Left lung (tissue), 10 donors: ENCODE data around the gene ZBTB20. TPM values are rescaled to one million over a fixed set of nuclear protein-coding genes. Genes with fewer than 3 reads are reported as not detected.
A peak's percentile ranks its signal among the peaks of the same experiment; 100 is the strongest.
"Not testable (repeated sequence)": the region's sequence is repeated elsewhere in the genome, so short reads cannot be mapped to it uniquely, and the experiment has no call there.

Source experiments
- ATAC-seq: fragments of 200-7000 bp; cut with Tn5 transposase; one replicate; pipeline ENCODE4 v1.9.1; 2020; ENCODE audit warnings: moderate library complexity
- DNase-seq, 4 donors: peaks; one replicate each; pipeline ENCODE4 v3.0.0-alpha.2; 2013 to 2020
- H3K27ac ChIP-seq, 2 donors: fragments of 200-600 bp; sonication (generic) in 1 of 2; one replicate each; pipeline versions ENCODE4 v1.5.0 to v1.8.0; 2020 to 2021
- H3K27me3 ChIP-seq, 2 donors: fragments of 200-600 bp; sonication (generic) in 1 of 2; one replicate each; pipeline versions ENCODE4 v1.5.0 to v1.8.0; 2020 to 2021
- H3K36me3 ChIP-seq, 2 donors: fragments of 200-600 bp; sonication (generic) in 1 of 2; one replicate each; pipeline versions ENCODE4 v1.5.0 to v1.8.0; 2020 to 2021
- H3K4me1 ChIP-seq, 2 donors: fragments of 200-600 bp; one replicate each; pipeline ENCODE4 v1.8.0; 2021
- H3K4me3 ChIP-seq, 2 donors: fragments of 200-600 bp; sonication (generic) in 1 of 2; one replicate each; pipeline versions ENCODE4 v1.5.0 to v1.8.0; 2020 to 2021; ENCODE audit warnings: mild to moderate bottlenecking in 1 of 2
- H3K9me3 ChIP-seq, 2 donors: fragments of 200-600 bp; sonication (generic) in 1 of 2; one replicate each; pipeline versions ENCODE4 v1.5.0 to v1.8.0; 2020 to 2021
- intact Hi-C, 2 donors: fragments of 100-400 bp; cut with DNase I; formaldehyde crosslinking; loops; one replicate each; pipeline versions ENCODE4 v1.11.2 to v1.14.2; 2022
- polyA plus RNA-seq, 6 donors: library from polyadenylated mRNA; unstranded; fragments of 120-200 nt; gene quantifications; one replicate each; pipeline ENCODE4 v1.2.1, GENCODE V29; 2013; ENCODE audit not compliant: insufficient read length in 6 of 6
- total RNA-seq, 2 donors: library from RNA; stranded (reverse); fragmentation: NEBNext Ultra II Directional; extraction: Animal tissue kit (Norgen Biotek cat#: 25700); gene quantifications; one replicate each; pipeline ENCODE4 v1.2.1, GENCODE V29; 2021
- TF ChIP-seq, protein P1 (sequence below), 2 donors: fragments of 200-600 bp; sonication (generic) in 1 of 2; IDR thresholded peaks; one replicate each; pipeline versions ENCODE4 v1.5.0 to v1.8.0; 2021; ENCODE audit warnings: antibody characterized with exemption in 2 of 2
- donor health status: DM: no; HTN: yes; CAD: no.
- donor health status: DM: no; HTN: no; CAD: no.

Gene ZBTB20
- total and polyA plus RNA-seq, 8 donors, result 1.1 to 63.5 (median 6.0) TPM

DNA sequence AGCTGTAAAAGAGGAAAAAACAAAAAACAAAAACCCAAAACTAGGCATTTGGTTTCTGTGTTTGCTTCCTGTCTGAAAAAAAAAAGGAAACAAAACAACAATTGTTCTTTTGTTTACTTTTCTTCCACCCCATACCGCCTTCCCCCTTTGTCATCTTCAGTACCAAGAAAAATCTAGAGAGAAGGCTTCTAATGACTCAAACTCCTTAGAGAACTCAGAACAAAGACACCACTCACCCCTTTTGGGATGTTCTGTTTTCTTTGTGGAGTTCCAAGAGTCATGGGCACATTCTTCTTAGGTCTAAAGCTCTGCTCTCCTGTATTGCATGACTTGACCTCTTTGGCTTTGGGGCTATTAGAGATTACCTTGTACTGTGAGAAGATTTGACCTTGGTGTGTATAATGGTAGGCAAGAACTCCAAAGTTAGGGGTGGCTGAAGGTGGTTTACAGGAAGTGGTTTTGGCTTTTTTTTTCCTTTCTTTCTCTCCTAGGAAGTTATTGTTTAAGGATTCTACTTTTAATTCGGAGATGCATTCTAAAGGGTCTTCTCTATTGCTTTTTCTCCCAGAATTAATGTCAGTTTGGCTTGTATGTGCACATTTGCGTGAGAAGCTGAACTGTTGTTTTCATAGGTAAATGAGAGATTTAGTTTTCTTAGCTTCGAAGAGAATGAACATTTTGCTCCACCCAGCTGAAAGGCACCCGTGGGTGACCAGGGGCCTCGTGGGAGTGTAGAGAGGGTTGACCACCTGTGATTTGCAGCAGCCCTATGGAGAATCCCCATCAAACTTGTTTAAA, 39.5 kb upstream of the ZBTB20 start:
- DNase-seq (no peak), ATAC-seq (no peak)
- H3K9me3 ChIP-seq, result peaks cover 0 to 17% of the 10 kb centered on the region in 2 donors
- intact Hi-C loops, result no loop called here
- no peak overlapping the region for H3K4me3 ChIP-seq
- TF ChIP-seq, protein P1, sequence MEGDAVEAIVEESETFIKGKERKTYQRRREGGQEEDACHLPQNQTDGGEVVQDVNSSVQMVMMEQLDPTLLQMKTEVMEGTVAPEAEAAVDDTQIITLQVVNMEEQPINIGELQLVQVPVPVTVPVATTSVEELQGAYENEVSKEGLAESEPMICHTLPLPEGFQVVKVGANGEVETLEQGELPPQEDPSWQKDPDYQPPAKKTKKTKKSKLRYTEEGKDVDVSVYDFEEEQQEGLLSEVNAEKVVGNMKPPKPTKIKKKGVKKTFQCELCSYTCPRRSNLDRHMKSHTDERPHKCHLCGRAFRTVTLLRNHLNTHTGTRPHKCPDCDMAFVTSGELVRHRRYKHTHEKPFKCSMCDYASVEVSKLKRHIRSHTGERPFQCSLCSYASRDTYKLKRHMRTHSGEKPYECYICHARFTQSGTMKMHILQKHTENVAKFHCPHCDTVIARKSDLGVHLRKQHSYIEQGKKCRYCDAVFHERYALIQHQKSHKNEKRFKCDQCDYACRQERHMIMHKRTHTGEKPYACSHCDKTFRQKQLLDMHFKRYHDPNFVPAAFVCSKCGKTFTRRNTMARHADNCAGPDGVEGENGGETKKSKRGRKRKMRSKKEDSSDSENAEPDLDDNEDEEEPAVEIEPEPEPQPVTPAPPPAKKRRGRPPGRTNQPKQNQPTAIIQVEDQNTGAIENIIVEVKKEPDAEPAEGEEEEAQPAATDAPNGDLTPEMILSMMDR (IDR thresholded peaks at IDR 0.05), result no peak
- no peaks in the 10 kb centered on the region for H3K36me3 ChIP-seq
- no peaks in the 10 kb centered on the region for H3K4me1 ChIP-seq
- no peaks in the 10 kb centered on the region for H3K27me3 ChIP-seq
- H3K27ac ChIP-seq, result no peak overlapping the region

DNA sequence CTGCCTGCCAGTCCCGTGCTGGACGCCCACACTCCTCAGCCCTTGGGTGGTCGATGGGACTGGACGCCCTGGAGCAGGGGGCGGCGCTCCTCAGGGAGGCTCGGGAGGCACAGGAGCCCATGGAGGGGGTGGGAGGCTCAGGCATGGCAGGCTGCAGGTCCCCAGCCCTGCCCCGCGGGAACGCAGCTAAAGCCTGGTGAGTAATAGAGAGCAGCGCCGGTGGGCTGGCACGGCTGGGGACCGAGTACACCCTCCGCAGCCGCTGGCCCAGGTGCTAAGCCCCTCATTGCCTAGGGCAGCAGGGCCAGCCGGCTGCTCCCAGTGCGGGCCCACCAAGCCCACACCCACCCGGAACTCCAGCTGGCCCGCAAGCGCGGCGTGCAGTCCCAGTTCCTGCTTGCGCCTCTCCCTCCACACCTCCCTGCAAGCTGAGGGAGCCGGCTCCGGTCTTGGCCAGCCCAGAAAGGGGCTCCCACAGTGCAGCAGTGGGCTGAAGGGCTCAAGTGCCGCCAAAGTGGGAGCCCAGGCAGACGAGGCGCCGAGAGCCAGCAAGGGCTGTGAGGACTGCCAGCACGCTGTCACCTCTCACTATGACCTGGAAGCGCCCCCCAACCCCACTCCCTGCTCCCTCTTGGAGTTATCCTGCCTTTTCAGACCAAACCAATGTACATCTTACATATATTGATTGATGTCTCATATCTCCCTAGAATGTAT, 37.9 kb upstream of the ZBTB20 start:
- H3K4me1 ChIP-seq, ATAC-seq, intact Hi-C loops, H3K36me3 ChIP-seq, H3K27me3 ChIP-seq, H3K27ac ChIP-seq, H3K4me3 ChIP-seq, H3K9me3 ChIP-seq: not testable (repeated sequence)
- DNase-seq, result peak in 1 of 4 donors; percentile 65

DNA sequence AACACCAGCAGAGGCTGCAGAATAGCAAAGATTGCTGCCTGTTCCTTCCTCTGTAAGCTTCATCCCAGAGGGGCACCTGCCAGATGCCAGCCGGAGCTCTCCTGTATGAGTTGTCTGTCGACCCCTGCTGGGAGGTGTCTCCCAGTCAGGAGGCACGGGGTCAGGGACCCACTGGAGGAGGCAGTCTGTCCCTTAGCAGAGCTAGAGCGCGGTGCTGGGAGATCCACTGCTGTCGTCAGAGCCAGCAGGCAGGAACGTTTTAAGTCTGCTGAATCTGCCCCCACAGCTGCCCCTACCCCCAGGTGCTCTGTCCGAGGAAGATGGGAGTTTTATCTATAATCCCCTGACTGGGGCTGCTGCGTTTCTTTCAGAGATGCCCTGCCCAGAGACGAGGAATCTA, 31.8 kb upstream of the ZBTB20 start:
- H3K36me3 ChIP-seq, ATAC-seq, H3K4me1 ChIP-seq, H3K9me3 ChIP-seq, H3K27me3 ChIP-seq, H3K27ac ChIP-seq, intact Hi-C loops, H3K4me3 ChIP-seq: not testable (repeated sequence)
- peak in 1 of 4 donors; percentile 53 for DNase-seq

DNA sequence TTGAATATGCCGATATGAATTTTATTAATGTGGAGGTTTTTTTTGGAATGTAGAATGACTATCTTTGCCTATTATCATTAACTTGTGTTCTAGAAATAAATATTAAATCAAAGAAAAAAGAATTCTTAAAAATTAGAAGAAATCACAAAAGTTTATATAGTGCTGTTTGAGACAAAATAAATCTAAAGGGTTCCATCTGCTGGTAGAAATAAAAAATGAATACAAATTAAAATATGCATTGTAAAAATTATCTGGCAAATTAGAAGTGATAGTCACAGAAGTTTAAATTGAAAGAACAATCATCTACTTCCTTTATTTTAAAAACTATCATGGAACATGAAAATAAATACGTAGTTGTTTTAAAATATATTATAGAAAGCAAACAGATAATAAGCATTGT, 22.7 kb upstream of the ZBTB20 start:
- intact Hi-C loops, result no loop called here
- DNase-seq (no peak), ATAC-seq (no peak)
- H3K27ac ChIP-seq, result no peak overlapping the region
- no peak overlapping the region for H3K4me3 ChIP-seq
- no peaks in the 10 kb centered on the region for H3K9me3 ChIP-seq
- TF ChIP-seq, protein P1 (IDR thresholded peaks at IDR 0.05), result peak in 1 of 2 donors; percentile 9
- no peaks in the 10 kb centered on the region for H3K4me1 ChIP-seq
- no peaks in the 10 kb centered on the region for H3K27me3 ChIP-seq
- H3K36me3 ChIP-seq, result no peaks in the 10 kb centered on the region

DNA sequence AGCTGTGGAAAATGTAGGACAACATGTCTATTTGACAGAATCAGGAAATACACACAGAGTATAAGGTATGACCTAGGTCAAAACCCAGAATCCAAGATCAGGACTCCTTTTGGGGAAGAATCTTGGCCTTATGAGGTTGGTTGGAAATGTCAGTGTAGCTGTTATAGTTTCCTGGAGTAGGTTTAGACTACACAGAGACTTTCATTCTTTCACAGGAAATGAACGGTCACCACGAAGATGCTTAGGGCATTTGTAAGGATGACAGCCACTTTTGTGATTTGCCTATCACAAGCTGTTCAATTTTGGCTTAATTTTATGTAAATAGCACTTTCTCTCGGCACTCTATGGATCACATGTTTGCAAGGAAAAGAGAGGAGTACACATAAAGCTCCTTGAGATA, 18.6 kb upstream of the ZBTB20 start:
- no peak for ATAC-seq
- no peak for DNase-seq
- Histone ChIP-seq H3K27me3 (no peaks in the 10 kb centered on the region), H3K4me3 (no peak overlapping the region), H3K9me3 (no peaks in the 10 kb centered on the region), H3K4me1 (no peaks in the 10 kb centered on the region), H3K36me3 (no peaks in the 10 kb centered on the region), H3K27ac (no peak overlapping the region)
- TF ChIP-seq, protein P1 (IDR thresholded peaks at IDR 0.05), result no peak
- intact Hi-C loops, result no loop called here

DNA sequence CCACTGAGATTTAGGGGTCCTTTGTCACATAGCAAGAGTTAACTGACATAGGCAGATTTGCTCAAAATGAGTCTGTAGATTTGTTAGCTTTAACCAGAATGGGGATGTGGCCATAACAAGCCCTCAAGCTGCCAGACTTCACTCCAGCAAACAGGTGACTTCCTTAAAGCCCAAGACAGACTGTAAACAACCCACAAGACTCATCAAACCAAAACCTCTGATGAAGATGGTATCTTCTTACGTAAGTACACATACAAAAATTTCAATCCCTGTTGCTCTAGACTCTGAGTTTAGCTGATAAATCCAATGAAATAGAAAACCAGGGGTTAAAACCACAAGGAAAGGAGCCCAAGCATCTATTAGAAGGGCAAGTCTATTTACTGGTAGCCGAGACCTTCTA, 18.2 kb upstream of the ZBTB20 start:
- no peak overlapping the region for H3K4me3 ChIP-seq
- H3K4me1 ChIP-seq, result no peaks in the 10 kb centered on the region
- intact Hi-C loops, result no loop called here
- TF ChIP-seq, protein P1 (IDR thresholded peaks at IDR 0.05), result no peak
- DNase-seq, result no peak
- H3K27me3 ChIP-seq, result no peaks in the 10 kb centered on the region
- H3K36me3 ChIP-seq, result no peaks in the 10 kb centered on the region
- no peak for ATAC-seq
- no peaks in the 10 kb centered on the region for H3K9me3 ChIP-seq
- H3K27ac ChIP-seq, result no peak overlapping the region
